GM10266 (cell line): ENCODE measurements around the gene IRX2.

Source experiments
- DNase-seq: peaks from one replicate; pipeline ENCODE4 v3.0.0; 2012; ENCODE audit errors: extremely low spot score
- CTCF ChIP-seq: IDR thresholded peaks from 2 replicates; pipeline ENCODE4 v1.5.1; 2012; ENCODE audit warnings: mild to moderate bottlenecking, low read depth; ENCODE audit not compliant: control insufficient read depth, insufficient read depth; ENCODE audit errors: missing control alignments

The IRX2 gene

GRCh38 chr5:2699686-2700085 is 51.8 kb downstream of the IRX2 start:
- DNase-seq: no peak
- no peak for TF ChIP-seq CTCF

DNA sequence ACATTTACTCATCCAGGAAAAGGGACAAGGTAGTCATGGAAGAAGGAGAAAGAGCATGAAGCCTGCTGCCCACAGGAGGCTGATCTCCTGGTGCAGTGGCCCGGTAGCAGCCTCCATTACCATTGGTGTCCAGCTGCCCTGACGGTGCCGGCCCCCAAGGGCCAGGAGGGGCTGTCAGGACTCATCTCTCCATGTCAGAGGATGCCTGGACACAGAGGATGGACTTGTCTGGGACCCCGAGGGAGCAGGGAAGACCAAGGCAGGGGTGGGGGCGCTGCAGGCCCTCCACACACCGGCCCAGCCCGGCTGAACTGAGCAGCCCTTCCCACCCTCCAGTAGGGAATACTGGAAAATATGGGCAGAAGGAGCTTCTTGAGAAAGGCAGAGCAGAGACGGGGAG is 52.2 kb downstream of the IRX2 start:
- DNase-seq: no peak
- TF ChIP-seq CTCF: no peak

- no peak for TF ChIP-seq CTCF
These were observed 52.9 kb downstream of the IRX2 start for GRCh38 chr5:2698581-2698980.

GRCh38 chr5:2697446-2698200 is 53.9 kb downstream of the IRX2 start:
- TF ChIP-seq CTCF: no peak
- DNase-seq: no peak

More at GRCh38 chr5:2698581-2698980, 52.9 kb downstream of the IRX2 start:
- DNase-seq: no peak

DNA sequence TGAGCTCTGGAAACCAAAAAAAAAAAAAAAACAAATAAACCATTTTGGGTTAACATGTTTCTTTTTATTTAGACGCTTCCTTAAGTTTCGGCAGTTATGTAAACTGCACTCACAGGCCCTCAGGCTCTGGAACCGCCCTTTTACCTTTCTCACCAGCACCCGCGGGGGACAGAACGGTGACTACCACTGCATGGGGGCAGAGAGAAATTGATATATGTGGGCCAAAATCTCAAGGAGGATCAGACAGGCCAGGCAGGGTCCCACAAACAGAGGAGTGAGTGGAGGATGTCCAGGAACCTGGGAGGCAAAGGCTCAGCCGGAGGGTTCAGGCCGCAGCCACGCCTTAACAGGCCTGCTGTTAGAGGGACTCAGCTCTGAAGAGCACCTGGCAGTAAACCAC is 54.4 kb downstream of the IRX2 start:
- no peak for TF ChIP-seq CTCF
- no peak for DNase-seq
